Measurements from ENCODE around the gene ZNF362.

The ZNF362 gene

GRCh38 chr1:33244143-33244808 is 12.0 kb upstream of the ZNF362 start:
- no peak for DNase-seq (ENCODE audit: extremely low read depth in 1 of 2, low read depth in 1 of 2)

GRCh38 chr1:33244809-33245186 is 11.5 kb upstream of the ZNF362 start:
- no peak for DNase-seq (ENCODE audit: extremely low read depth in 1 of 2, low read depth in 1 of 2)

GRCh38 chr1:33246171-33246570 is 10.1 kb upstream of the ZNF362 start:
- DNase-seq (ENCODE audit: extremely low read depth in 1 of 2, low read depth in 1 of 2), result no peak

GRCh38 chr1:33247545-33247944 is 8.7 kb upstream of the ZNF362 start:
- DNase-seq (ENCODE audit: extremely low read depth in 1 of 2, low read depth in 1 of 2), result no peak

GRCh38 chr1:33248244-33248643 is 8.0 kb upstream of the ZNF362 start:
- DNase-seq (ENCODE audit: extremely low read depth in 1 of 2, low read depth in 1 of 2), result no peak

- DNase-seq (ENCODE audit: extremely low read depth in 1 of 2, low read depth in 1 of 2), result no peak
Measured at GRCh38 chr1:33249422-33249821, 6.9 kb upstream of the ZNF362 start.

GRCh38 chr1:33250217-33250616 is 6.1 kb upstream of the ZNF362 start:
- DNase-seq (ENCODE audit: extremely low read depth in 1 of 2, low read depth in 1 of 2), result no peak

GRCh38 chr1:33250724-33251123 is 5.6 kb upstream of the ZNF362 start:
- DNase-seq (ENCODE audit: extremely low read depth in 1 of 2, low read depth in 1 of 2), result no peak

GRCh38 chr1:33254491-33254890 is 1.8 kb upstream of the ZNF362 start:
- no peak for DNase-seq (ENCODE audit: extremely low read depth in 1 of 2, low read depth in 1 of 2)

GRCh38 chr1:33255347-33256220 is 708 bp upstream of the ZNF362 start:
- DNase-seq (ENCODE audit: extremely low read depth in 1 of 2, low read depth in 1 of 2), result no peak

GRCh38 chr1:33256221-33256470 is 146 bp upstream of the ZNF362 start:
- no peak for DNase-seq (ENCODE audit: extremely low read depth in 1 of 2, low read depth in 1 of 2)

- no peak for DNase-seq (ENCODE audit: extremely low read depth in 1 of 2, low read depth in 1 of 2)
Measured at GRCh38 chr1:33257207-33257771, 997 bp downstream of the ZNF362 start.

- DNase-seq (ENCODE audit: extremely low read depth in 1 of 2, low read depth in 1 of 2), result no peak
Measured at GRCh38 chr1:33257772-33258712, 1.8 kb downstream of the ZNF362 start.

GRCh38 chr1:33258788-33259274 is 2.5 kb downstream of the ZNF362 start:
- no peak for DNase-seq (ENCODE audit: extremely low read depth in 1 of 2, low read depth in 1 of 2)

GRCh38 chr1:33259879-33260278 is 3.6 kb downstream of the ZNF362 start:
- DNase-seq (ENCODE audit: extremely low read depth in 1 of 2, low read depth in 1 of 2), result no peak

GRCh38 chr1:33260439-33260838 is 4.1 kb downstream of the ZNF362 start:
- no peak for DNase-seq (ENCODE audit: extremely low read depth in 1 of 2, low read depth in 1 of 2)

- DNase-seq (ENCODE audit: extremely low read depth in 1 of 2, low read depth in 1 of 2), result no peak
Measured at GRCh38 chr1:33261344-33261743, 5.1 kb downstream of the ZNF362 start.

GRCh38 chr1:33263890-33264504 is 7.7 kb downstream of the ZNF362 start:
- DNase-seq (ENCODE audit: extremely low read depth in 1 of 2, low read depth in 1 of 2), result no peak

- no peak for DNase-seq (ENCODE audit: extremely low read depth in 1 of 2, low read depth in 1 of 2)
Measured at GRCh38 chr1:33265780-33266605, 9.7 kb downstream of the ZNF362 start.

GRCh38 chr1:33266766-33267165 is 10.5 kb downstream of the ZNF362 start:
- DNase-seq (ENCODE audit: extremely low read depth in 1 of 2, low read depth in 1 of 2), result no peak
